Calu3 (cell line): ENCODE data around the gene ATRX. TPM values are rescaled to one million over a fixed set of nuclear protein-coding genes. Genes with fewer than 3 reads are reported as not detected.

Experiments
- BruUV-seq: library from RNA; stranded (reverse); fragments of 400-500 nt; replicated peaks from 2 replicates; lab custom pipeline; 2021; lab: Mats Ljungman, UMichigan
- CTCF ChIA-PET: fragments of 300-600 bp; sonication (Branson Sonifier 250); formaldehyde crosslinking; loops from one replicate; lab custom pipeline; 2022; ENCODE audit warnings: antibody characterized with exemption; lab: Charles Lee
- DNase-seq: peaks from one replicate; pipeline ENCODE4 v3.0.0; 2022
- H3K27ac Mint-ChIP-seq: one replicate; pipeline ENCODE4 v1.8.0; 2022; ENCODE audit warnings: mixed read lengths; ENCODE audit not compliant: unreplicated experiment
- H3K27me3 Mint-ChIP-seq: one replicate; pipeline ENCODE4 v1.8.0; 2022; ENCODE audit warnings: mixed read lengths; ENCODE audit not compliant: unreplicated experiment
- H3K36me3 Mint-ChIP-seq: one replicate; pipeline ENCODE4 v1.8.0; 2022; ENCODE audit warnings: mild to moderate bottlenecking, moderate library complexity, mixed read lengths; ENCODE audit not compliant: insufficient read depth, unreplicated experiment
- H3K4me1 Mint-ChIP-seq: one replicate; pipeline ENCODE4 v1.8.0; 2022; ENCODE audit warnings: mild to moderate bottlenecking, low read depth, mixed read lengths; ENCODE audit not compliant: unreplicated experiment
- H3K4me3 Mint-ChIP-seq: one replicate; pipeline ENCODE4 v1.8.0; 2022; ENCODE audit warnings: mild to moderate bottlenecking, low read depth, moderate library complexity, mixed read lengths; ENCODE audit not compliant: unreplicated experiment
- H3K9me3 Mint-ChIP-seq: one replicate; pipeline ENCODE4 v1.8.0; 2022; ENCODE audit warnings: low read depth, mixed read lengths; ENCODE audit not compliant: unreplicated experiment
- intact Hi-C: fragments of 100-400 bp; cut with micrococcal nuclease; formaldehyde crosslinking; loops from one replicate; pipeline ENCODE4 v1.10.0; 2022; ENCODE audit not compliant: unreplicated experiment
- total RNA-seq: library from RNA; stranded (reverse); gene quantifications from 2 replicates; pipeline ENCODE4 v1.2.3, GENCODE V29; 2022
- TF ChIP-seq, protein P1 (sequence below): fragments of 200-600 bp; IDR thresholded peaks from one replicate; pipeline ENCODE4 v1.8.0; 2022; ENCODE audit warnings: antibody characterized with exemption; ENCODE audit not compliant: unreplicated experiment

Gene ATRX
- total RNA-seq, 1 experiment from 2014 or later = 116 TPM

DNA sequence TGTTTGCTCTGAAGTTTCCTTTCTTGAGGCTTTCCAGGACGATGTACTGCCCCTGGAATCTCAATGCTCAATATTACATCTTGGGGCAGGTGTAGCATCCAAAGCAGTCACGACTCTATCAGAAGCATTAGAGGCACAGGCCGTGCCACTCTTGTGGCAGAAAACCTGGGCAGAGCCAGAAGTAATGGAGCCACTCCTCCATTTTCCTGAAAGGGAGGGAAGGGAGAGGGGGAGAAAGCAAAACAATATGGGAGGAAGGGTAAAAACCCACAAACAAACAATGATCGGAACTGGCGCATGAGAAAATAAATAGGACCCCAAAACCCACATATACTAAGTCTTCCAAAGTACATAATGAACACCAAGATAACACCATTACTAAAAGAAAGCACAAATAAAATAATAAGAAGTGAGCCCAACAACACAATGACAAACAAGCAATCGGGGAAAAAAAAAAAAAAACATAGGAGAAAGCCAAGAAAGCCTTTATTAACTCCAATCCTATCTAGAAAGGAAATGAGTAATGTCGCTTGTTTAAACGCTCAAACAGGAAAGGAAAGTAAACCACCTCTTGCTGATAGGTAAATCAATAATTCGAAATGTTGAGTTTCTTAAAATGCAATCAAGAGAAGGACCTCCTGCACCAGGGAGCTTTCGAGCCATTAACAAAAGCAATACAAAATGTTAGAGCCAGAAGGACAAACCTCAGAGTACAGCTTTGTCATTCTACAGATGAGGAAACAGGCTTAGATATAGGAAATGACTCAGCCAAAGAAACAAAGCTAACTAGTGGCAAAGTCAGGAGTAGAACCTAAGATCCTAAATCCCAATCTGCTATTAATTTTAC, 117.4 kb downstream of the ATRX start:
- peak; percentile 15 for DNase-seq
- Mint-ChIP-seq H3K27me3 (no peaks in the 10 kb centered on the region), H3K36me3 (peaks cover 11% of the 10 kb centered on the region), H3K9me3 (no peaks in the 10 kb centered on the region), H3K4me3 (peak overlapping the region; percentile 37), H3K27ac (peak overlapping the region; percentile 45), H3K4me1 (peaks cover 8% of the 10 kb centered on the region)
- CTCF ChIA-PET = interaction anchor here (0.7 kb wide), 5 partner anchors 26 to 1220 kb away, joined by 3 to 5 read pairs (median 3); no protein-coding TSS in a partner anchor
- TF ChIP-seq, protein P1, sequence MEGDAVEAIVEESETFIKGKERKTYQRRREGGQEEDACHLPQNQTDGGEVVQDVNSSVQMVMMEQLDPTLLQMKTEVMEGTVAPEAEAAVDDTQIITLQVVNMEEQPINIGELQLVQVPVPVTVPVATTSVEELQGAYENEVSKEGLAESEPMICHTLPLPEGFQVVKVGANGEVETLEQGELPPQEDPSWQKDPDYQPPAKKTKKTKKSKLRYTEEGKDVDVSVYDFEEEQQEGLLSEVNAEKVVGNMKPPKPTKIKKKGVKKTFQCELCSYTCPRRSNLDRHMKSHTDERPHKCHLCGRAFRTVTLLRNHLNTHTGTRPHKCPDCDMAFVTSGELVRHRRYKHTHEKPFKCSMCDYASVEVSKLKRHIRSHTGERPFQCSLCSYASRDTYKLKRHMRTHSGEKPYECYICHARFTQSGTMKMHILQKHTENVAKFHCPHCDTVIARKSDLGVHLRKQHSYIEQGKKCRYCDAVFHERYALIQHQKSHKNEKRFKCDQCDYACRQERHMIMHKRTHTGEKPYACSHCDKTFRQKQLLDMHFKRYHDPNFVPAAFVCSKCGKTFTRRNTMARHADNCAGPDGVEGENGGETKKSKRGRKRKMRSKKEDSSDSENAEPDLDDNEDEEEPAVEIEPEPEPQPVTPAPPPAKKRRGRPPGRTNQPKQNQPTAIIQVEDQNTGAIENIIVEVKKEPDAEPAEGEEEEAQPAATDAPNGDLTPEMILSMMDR = no peak
- TSS peak; percentile 28 for BruUV-seq
- intact Hi-C loops = loop anchor here (5.0 to 10.0 kb wide), 2 partner anchors 116 to 229 kb away; partner anchors contain the start of genes ATRX, COX7B and MAGT1

DNA sequence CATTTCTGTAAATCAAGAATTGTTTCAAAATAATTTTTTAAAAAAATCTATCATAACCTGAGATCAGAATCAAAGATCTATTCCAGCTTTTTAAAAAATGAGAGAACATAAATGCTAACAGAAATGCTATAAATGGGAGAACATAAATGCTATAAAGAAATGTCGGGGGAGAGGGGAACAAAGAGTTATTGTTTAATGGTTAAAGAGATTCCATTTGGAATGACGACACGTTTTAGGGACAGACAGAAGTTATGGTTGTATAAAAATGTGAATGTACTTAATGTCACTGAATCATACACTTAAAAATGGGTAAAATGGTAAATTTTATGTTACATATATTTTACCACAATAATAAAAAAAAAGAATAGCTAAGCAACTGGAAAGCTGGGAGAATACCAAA, 127.1 kb downstream of the ATRX start:
- no peaks in the 10 kb centered on the region for H3K9me3 Mint-ChIP-seq
- DNase-seq = no peak
- no peak overlapping the region for H3K27ac Mint-ChIP-seq
- H3K4me1 Mint-ChIP-seq = peaks cover 14% of the 10 kb centered on the region
- CTCF ChIA-PET = no interaction called here
- intact Hi-C loops = no loop called here
- TF ChIP-seq, protein P1 = no peak
- no peaks in the 10 kb centered on the region for H3K36me3 Mint-ChIP-seq
- no TSS peak for BruUV-seq
- no peaks in the 10 kb centered on the region for H3K27me3 Mint-ChIP-seq
- H3K4me3 Mint-ChIP-seq = no peak overlapping the region

DNA sequence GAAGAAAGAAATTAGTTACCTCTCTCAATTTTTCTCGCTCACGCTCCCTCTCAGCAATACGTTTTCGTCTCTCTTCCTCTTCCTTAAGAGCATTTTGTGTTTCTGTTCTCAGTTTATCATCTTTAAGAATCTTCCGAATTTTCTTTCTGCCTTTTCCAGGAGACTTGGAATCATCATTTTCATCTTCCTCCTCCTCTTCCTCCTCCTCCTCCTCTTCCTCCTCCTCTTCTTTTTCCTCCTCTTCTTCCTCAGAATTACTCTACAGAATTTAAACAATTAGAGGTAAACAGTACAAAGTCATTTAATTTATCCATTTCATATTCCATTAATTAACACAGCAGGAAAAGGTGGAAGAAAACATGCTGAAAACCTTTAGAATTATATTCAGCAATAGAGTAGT, 133.9 kb downstream of the ATRX start:
- H3K27me3 Mint-ChIP-seq = no peaks in the 10 kb centered on the region
- intact Hi-C loops = no loop called here
- TF ChIP-seq, protein P1 = no peak
- BruUV-seq = no TSS peak
- no peak overlapping the region for H3K4me3 Mint-ChIP-seq
- CTCF ChIA-PET = no interaction called here
- no peak for DNase-seq
- no peaks in the 10 kb centered on the region for H3K9me3 Mint-ChIP-seq
- no peaks in the 10 kb centered on the region for H3K4me1 Mint-ChIP-seq
- peaks cover 7% of the 10 kb centered on the region for H3K36me3 Mint-ChIP-seq
- H3K27ac Mint-ChIP-seq = no peak overlapping the region

DNA sequence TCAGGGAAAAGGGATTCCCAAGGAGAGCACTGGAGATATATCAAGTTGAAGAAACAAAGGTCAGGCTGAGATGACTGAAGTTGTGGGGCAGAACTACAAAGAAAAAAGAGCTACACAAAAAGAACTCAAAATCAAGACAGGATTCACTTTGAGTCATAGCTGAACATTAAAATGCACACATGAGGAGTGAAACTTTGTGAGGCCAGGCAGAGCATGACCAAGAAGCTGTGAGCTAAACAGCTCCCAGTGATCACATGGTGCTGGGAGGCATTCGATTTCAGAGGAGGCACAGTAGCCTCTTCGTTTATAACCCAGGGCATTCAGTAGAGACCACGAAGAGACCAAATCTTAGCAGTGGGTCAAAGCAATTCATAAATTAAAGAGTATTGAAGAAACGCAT, 145.3 kb downstream of the ATRX start:
- H3K4me1 Mint-ChIP-seq = peaks cover 13% of the 10 kb centered on the region
- H3K4me3 Mint-ChIP-seq = no peak overlapping the region
- no peaks in the 10 kb centered on the region for H3K27me3 Mint-ChIP-seq
- peaks cover 33% of the 10 kb centered on the region for H3K36me3 Mint-ChIP-seq
- DNase-seq = no peak
- intact Hi-C loops = no loop called here
- H3K9me3 Mint-ChIP-seq = no peaks in the 10 kb centered on the region
- BruUV-seq = no TSS peak
- TF ChIP-seq, protein P1 = no peak
- CTCF ChIA-PET = interaction anchor here (0.7 kb wide), 1 partner anchor 510 kb away, joined by 5 read pairs; no protein-coding TSS in a partner anchor
- H3K27ac Mint-ChIP-seq = peak overlapping the region; percentile 49
